Loucy (cell line): Measurements from ENCODE around the gene FNDC11.

Source experiments
- CTCF ChIP-seq: fragments of 200-600 bp; sonication (generic); conservative IDR thresholded peaks from 2 replicates; pipeline ENCODE4 v1.5.1; 2014; ENCODE audit warnings: mild to moderate bottlenecking, antibody characterized with exemption, low read length
- EZH2phosphoT487 ChIP-seq: fragments of 200-600 bp; IDR thresholded peaks from 2 replicates; pipeline ENCODE4 v1.6.1; 2018; ENCODE audit warnings: antibody characterized with exemption, mild to moderate bottlenecking, moderate library complexity, borderline replicate concordance

- TF ChIP-seq CTCF (no peak), EZH2phosphoT487 (no peak)
Measured at GRCh38 chr20:63564036-63564810, 10.3 kb downstream of the FNDC11 start.
